Trophoblast cell (in vitro differentiated cells and primary cell): ENCODE results near the gene ANGPT4.

ENCODE experiments used
- DNase-seq, 2 donors: peaks; one replicate each; pipeline ENCODE4 v3.0.0-alpha.2; 2016
- H2AFZ ChIP-seq: 2 replicates; pipeline ENCODE4 v1.6.1; 2013; ENCODE audit warnings: low read length, moderate library complexity, mild to moderate bottlenecking; ENCODE audit not compliant: insufficient read depth, poor library complexity
- H2AK5ac ChIP-seq: 2 replicates; pipeline ENCODE4 v1.6.1; 2013; ENCODE audit warnings: mild to moderate bottlenecking, low read length
- H2BK120ac ChIP-seq: 2 replicates; pipeline ENCODE4 v1.6.1; 2013; ENCODE audit warnings: low read length, mild to moderate bottlenecking, moderate library complexity; ENCODE audit not compliant: insufficient read depth, poor library complexity
- H2BK12ac ChIP-seq: 2 replicates; pipeline ENCODE4 v1.6.1; 2013; ENCODE audit warnings: mild to moderate bottlenecking, low read length, moderate library complexity
- H2BK5ac ChIP-seq: 2 replicates; pipeline ENCODE4 v1.6.1; 2013; ENCODE audit warnings: low read length, low read depth, moderate library complexity, mild to moderate bottlenecking; ENCODE audit not compliant: poor library complexity
- H3K14ac ChIP-seq: 2 replicates; pipeline ENCODE4 v1.6.1; 2013; ENCODE audit warnings: mild to moderate bottlenecking, low read length
- H3K18ac ChIP-seq: 2 replicates; pipeline ENCODE4 v1.6.1; 2013; ENCODE audit warnings: mild to moderate bottlenecking, low read length
- H3K23ac ChIP-seq: 2 replicates; pipeline ENCODE4 v1.6.1; 2013; ENCODE audit warnings: low read length
- H3K27ac ChIP-seq: 2 replicates; pipeline ENCODE4 v1.5.1; 2013; ENCODE audit warnings: low read depth, mild to moderate bottlenecking, inconsistent platforms, low read length, moderate library complexity
- H3K27me3 ChIP-seq: 2 replicates; pipeline ENCODE4 v1.6.1; 2013; ENCODE audit warnings: inconsistent platforms, mild to moderate bottlenecking, low read length, moderate library complexity; ENCODE audit not compliant: insufficient read depth
- H3K36me3 ChIP-seq, 2 experiments: 1 replicate in 1 of 2; 2 replicates in 1 of 2; pipeline ENCODE4 v1.6.1; 2013; ENCODE audit warnings: low read length in 2 of 2, mild to moderate bottlenecking in 2 of 2, moderate library complexity in 1 of 2; ENCODE audit not compliant: insufficient read depth in 2 of 2, control insufficient read depth in 1 of 2
- H3K4ac ChIP-seq: 2 replicates; pipeline ENCODE4 v1.6.1; 2013; ENCODE audit warnings: low read depth, mild to moderate bottlenecking, low read length, moderate library complexity
- H3K4me1 ChIP-seq, 2 experiments: 1 replicate in 1 of 2; 2 replicates in 1 of 2; pipeline ENCODE4 v1.6.1; 2013; ENCODE audit warnings: low read length in 2 of 2, mild to moderate bottlenecking in 2 of 2, moderate library complexity in 1 of 2; ENCODE audit not compliant: insufficient read depth in 2 of 2, control insufficient read depth in 1 of 2
- H3K4me2 ChIP-seq: 2 replicates; pipeline ENCODE4 v1.6.1; 2013; ENCODE audit warnings: inconsistent platforms, mild to moderate bottlenecking, low read length, moderate library complexity
- H3K4me3 ChIP-seq: 2 replicates; pipeline ENCODE4 v1.5.1; 2013; ENCODE audit warnings: mild to moderate bottlenecking, low read depth, low read length, inconsistent platforms
- H3K79me1 ChIP-seq: one replicate; pipeline ENCODE4 v1.6.1; 2013; ENCODE audit warnings: low read length
- H3K79me2 ChIP-seq: 2 replicates; pipeline ENCODE4 v1.6.1; 2013; ENCODE audit warnings: low read length, mild to moderate bottlenecking; ENCODE audit not compliant: control insufficient read depth, insufficient read depth, poor library complexity
- H3K9ac ChIP-seq: 2 replicates; pipeline ENCODE4 v1.6.1; 2013; ENCODE audit warnings: mild to moderate bottlenecking, low read length
- H3K9me3 ChIP-seq: 2 replicates; pipeline ENCODE4 v1.6.1; 2013; ENCODE audit warnings: low read depth, mild to moderate bottlenecking, control low read depth, inconsistent platforms, low read length; ENCODE audit not compliant: insufficient read depth
- H4K12ac ChIP-seq: 2 replicates; pipeline ENCODE4 v1.6.1; 2013; ENCODE audit warnings: low read depth, mild to moderate bottlenecking, low read length, moderate library complexity
- H4K8ac ChIP-seq: 2 replicates; pipeline ENCODE4 v1.6.1; 2013; ENCODE audit warnings: low read depth, mild to moderate bottlenecking, low read length, moderate library complexity
- H4K91ac ChIP-seq: one replicate; pipeline ENCODE4 v1.6.1; 2013; ENCODE audit warnings: low read depth, mild to moderate bottlenecking, low read length, moderate library complexity
- WGBS: extraction: QIAGEN DNeasy Blood & Tissue Kit; methylation state at CpG from one replicate; pipeline ENCODE4 v1.1.7; 2013; ENCODE audit warnings: missing lambda C conversion rate; ENCODE audit not compliant: insufficient read length, insufficient coverage; ENCODE audit errors: extremely low coverage; 5-methylcytosine and 5-hydroxymethylcytosine counted together

The ANGPT4 gene

DNA sequence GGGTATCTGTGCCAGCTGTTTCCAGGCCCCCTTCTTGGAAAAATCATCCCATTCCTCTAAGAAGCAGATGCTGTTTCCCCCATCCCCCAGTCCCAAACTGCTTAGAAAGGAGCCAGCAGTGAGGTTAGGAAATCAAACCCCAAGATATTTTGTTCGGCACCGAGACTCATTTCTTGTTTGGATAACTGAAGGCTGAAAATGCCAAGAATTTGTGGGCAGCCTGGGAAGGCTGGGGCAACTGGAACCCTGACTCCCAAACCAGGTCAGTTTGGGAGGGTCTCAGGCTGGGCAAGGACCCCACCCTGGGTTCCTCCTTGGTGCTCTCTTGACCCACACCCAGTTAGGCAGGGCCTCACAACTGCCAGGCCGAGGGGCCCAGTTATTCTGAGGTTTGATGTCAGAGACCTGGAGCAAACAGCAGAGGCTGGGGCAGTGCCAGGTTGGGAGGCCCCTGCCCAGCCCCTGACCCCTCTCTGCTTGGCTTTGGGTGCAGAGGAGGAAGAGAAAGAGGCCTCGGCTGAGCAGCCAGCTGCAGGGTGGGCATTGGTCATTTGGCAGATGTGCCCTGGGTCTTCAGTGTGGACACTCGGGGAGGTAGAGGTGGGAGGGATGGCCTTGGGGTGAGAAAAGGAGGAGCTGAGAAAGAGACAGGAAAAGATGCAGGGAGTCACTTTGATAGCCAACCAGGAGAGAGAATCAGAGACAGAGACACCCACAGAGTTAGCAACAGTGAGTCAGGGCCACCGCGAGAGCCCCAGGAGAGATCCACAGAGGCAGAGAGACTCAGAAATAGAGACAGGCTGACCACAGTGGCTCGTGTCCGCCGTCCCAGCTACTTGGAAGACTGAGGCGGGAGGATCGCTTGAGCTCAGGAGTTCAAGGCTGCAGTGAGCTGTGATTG lies 5.0 kb downstream of the ANGPT4 start:
- no peak for DNase-seq
- no peak overlapping the region for H3K14ac ChIP-seq
- H2AK5ac ChIP-seq, result no peak overlapping the region
- no peak overlapping the region for H3K27ac ChIP-seq
- H4K8ac ChIP-seq, result no peak overlapping the region
- H3K18ac ChIP-seq, result no peak overlapping the region
- H3K4me2 ChIP-seq, result no peak overlapping the region
- H3K4me1 ChIP-seq, result peaks cover 3% of the 10 kb centered on the region in 2 experiments
- H3K9ac ChIP-seq, result no peak overlapping the region
- H2BK5ac ChIP-seq, result no peak overlapping the region
- no CpG with 5 or more reads among the region's 12 CpGs for WGBS
- no peaks in the 10 kb centered on the region for H3K79me2 ChIP-seq
- no peak overlapping the region for H4K12ac ChIP-seq
- no peak overlapping the region for H2AFZ ChIP-seq
- no peak overlapping the region for H2BK120ac ChIP-seq
- no peak overlapping the region for H3K4me3 ChIP-seq
- no peaks in the 10 kb centered on the region for H3K79me1 ChIP-seq
- no peaks in the 10 kb centered on the region for H3K9me3 ChIP-seq
- H3K27me3 ChIP-seq, result no peaks in the 10 kb centered on the region
- H4K91ac ChIP-seq, result no peak overlapping the region
- H3K4ac ChIP-seq, result no peak overlapping the region
- H2BK12ac ChIP-seq, result no peak overlapping the region
- H3K36me3 ChIP-seq, result no peaks in the 10 kb centered on the region
- H3K23ac ChIP-seq, result no peak overlapping the region

DNA sequence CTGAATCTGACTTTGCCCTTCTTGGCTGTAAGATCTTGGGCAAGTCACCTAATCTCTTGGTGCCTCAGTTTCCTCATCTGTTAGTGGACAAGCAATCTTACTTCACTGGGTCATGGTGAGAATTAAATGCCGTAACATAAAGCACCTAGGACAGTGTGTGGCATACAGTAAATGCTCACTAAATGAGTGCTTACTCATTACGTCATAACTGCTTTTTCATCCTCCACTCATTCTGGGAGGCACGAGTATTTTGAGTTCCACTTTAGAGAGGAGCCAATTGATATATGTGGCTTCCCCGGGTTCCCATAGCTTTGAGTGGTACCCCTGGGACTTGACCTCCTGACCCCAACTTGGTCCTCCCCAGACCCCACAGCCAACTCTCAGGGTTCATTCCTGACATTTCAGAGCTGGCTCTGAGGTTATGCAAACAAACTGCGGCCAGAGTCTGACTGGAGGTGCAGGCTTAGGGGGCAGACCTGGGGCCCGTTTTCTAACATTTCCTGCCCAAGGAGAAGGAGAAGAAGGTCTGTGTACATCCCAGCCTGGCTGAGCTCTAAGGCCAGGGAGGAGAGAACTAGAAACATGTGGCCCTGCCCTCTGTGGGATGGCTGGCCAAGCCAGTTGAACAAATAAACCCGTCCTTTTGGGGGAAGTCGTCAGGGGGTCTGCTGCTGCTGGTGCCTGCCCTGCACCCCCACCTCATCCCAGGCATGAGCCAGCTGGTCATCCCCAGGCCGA lies 5.8 kb downstream of the ANGPT4 start:
- Histone ChIP-seq H3K79me2 (no peaks in the 10 kb centered on the region), H2BK12ac (no peak overlapping the region), H3K14ac (no peak overlapping the region), H4K8ac (no peak overlapping the region), H3K4me1 (peaks cover 0 to 3% of the 10 kb centered on the region in 2 experiments), H3K27ac (no peak overlapping the region), H3K4ac (no peak overlapping the region), H3K4me3 (no peak overlapping the region), H2AK5ac (no peak overlapping the region), H4K91ac (no peak overlapping the region), H3K23ac (no peak overlapping the region), H3K4me2 (no peak overlapping the region), H2AFZ (no peak overlapping the region), H3K18ac (no peak overlapping the region), H3K27me3 (no peaks in the 10 kb centered on the region), H3K79me1 (no peaks in the 10 kb centered on the region), H3K36me3 (no peaks in the 10 kb centered on the region), H2BK5ac (no peak overlapping the region), H2BK120ac (no peak overlapping the region), H3K9me3 (no peaks in the 10 kb centered on the region), H3K9ac (no peak overlapping the region), H4K12ac (no peak overlapping the region)
- WGBS, result no CpG with 5 or more reads among the region's 9 CpGs
- DNase-seq, result no peak

DNA sequence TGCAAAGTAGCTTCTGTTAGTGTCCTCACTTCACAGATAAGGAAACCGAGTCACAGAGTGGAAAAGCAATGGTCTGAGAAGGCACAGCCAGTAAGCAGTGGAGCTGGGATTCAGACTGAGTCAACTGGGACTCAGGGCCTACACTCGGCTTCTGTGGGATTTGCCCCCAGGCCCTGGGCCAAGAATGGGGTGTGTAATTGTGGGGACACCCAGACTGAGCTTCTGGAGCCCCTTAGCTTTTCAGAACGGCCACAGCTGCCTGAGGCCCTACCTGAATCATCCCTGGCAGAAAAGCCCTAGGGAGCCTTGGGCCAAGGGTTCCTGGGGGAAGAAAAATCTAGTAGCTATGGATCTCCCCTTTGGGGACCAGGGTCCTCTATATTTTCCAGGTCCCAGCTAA lies 6.5 kb downstream of the ANGPT4 start:
- no peak for DNase-seq
- H3K14ac ChIP-seq, result no peak overlapping the region
- H3K9me3 ChIP-seq, result no peaks in the 10 kb centered on the region
- H3K36me3 ChIP-seq, result no peaks in the 10 kb centered on the region
- no peak overlapping the region for H2BK5ac ChIP-seq
- no peak overlapping the region for H3K4me3 ChIP-seq
- H3K9ac ChIP-seq, result no peak overlapping the region
- no peak overlapping the region for H3K23ac ChIP-seq
- no peaks in the 10 kb centered on the region for H3K27me3 ChIP-seq
- no peak overlapping the region for H3K4ac ChIP-seq
- no peak overlapping the region for H2BK120ac ChIP-seq
- H2AK5ac ChIP-seq, result no peak overlapping the region
- H2AFZ ChIP-seq, result no peak overlapping the region
- no peak overlapping the region for H3K27ac ChIP-seq
- H2BK12ac ChIP-seq, result no peak overlapping the region
- no CpG with 5 or more reads among the region's 3 CpGs for WGBS
- peaks cover 0 to 3% of the 10 kb centered on the region in 2 experiments for H3K4me1 ChIP-seq
- H4K12ac ChIP-seq, result no peak overlapping the region
- no peaks in the 10 kb centered on the region for H3K79me2 ChIP-seq
- H3K79me1 ChIP-seq, result no peaks in the 10 kb centered on the region
- H4K8ac ChIP-seq, result no peak overlapping the region
- no peak overlapping the region for H3K4me2 ChIP-seq
- H3K18ac ChIP-seq, result no peak overlapping the region
- H4K91ac ChIP-seq, result no peak overlapping the region

DNA sequence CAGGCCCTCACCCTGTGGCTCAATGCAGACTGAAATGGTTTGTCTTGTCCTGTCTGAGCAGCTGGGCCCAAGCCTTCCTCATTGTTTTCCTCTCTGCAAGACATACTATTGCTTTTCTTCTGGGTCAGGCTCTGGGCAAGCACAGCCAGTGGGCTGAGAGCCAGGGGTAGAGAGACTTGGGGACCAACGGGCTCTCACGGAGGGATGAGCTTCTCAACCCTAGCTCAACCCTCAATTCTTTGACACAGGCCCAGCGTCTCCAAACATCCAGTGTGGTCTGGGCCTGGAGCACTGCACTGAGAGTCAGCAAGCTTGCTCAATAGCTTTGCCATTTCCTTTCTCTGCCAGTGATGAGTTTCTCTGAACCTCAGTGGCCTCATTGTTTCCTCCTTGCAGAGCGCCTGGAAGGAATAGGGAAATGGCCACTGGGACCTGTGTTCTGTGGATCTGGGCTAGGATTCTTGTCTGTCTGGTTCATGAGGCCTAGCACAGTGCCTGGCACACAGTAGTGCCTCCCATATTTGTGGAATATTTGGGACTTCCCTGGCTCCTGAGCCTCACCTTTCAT lies 9.3 kb downstream of the ANGPT4 start:
- no peaks in the 10 kb centered on the region for H3K27me3 ChIP-seq
- H3K4me3 ChIP-seq, result no peak overlapping the region
- no peaks in the 10 kb centered on the region for H3K9me3 ChIP-seq
- no peak overlapping the region for H3K4me2 ChIP-seq
- H2BK120ac ChIP-seq, result no peak overlapping the region
- H3K79me2 ChIP-seq, result no peaks in the 10 kb centered on the region
- H3K4me1 ChIP-seq, result peaks cover 5 to 7% of the 10 kb centered on the region in 2 experiments
- no peak overlapping the region for H3K4ac ChIP-seq
- no peak overlapping the region for H4K91ac ChIP-seq
- H3K36me3 ChIP-seq, result no peaks in the 10 kb centered on the region
- no peak overlapping the region for H3K9ac ChIP-seq
- H2BK5ac ChIP-seq, result no peak overlapping the region
- H3K27ac ChIP-seq, result no peak overlapping the region
- H4K8ac ChIP-seq, result no peak overlapping the region
- no peak overlapping the region for H3K18ac ChIP-seq
- H3K79me1 ChIP-seq, result no peaks in the 10 kb centered on the region
- H4K12ac ChIP-seq, result no peak overlapping the region
- no peak overlapping the region for H2AFZ ChIP-seq
- H3K14ac ChIP-seq, result no peak overlapping the region
- no peak overlapping the region for H2BK12ac ChIP-seq
- no peak overlapping the region for H3K23ac ChIP-seq
- no peak for DNase-seq
- no peak overlapping the region for H2AK5ac ChIP-seq
- WGBS, result no CpG with 5 or more reads among the region's 4 CpGs
